Fibroblast of villous mesenchyme (primary cell): Measurements from ENCODE around the gene RASD1. TPM values are rescaled to one million over a fixed set of nuclear protein-coding genes. Genes with fewer than 3 reads are reported as not detected.
"Not testable (repeated sequence)": the region's sequence is repeated elsewhere in the genome, so short reads cannot be mapped to it uniquely, and the experiment has no call there.

Experiments used
- DNase-seq: peaks from one replicate; pipeline ENCODE4 v3.0.0-alpha.2; 2010; ENCODE audit warnings: low read depth
- H3K4me3 ChIP-seq: 2 replicates; pipeline ENCODE4 v1.5.1; 2011; ENCODE audit warnings: low read depth, mild to moderate bottlenecking, low read length
- CTCF ChIP-seq: IDR thresholded peaks from 2 replicates; pipeline ENCODE4 v1.5.1; 2012; ENCODE audit warnings: low read depth, mild to moderate bottlenecking, low read length; ENCODE audit not compliant: insufficient read depth
- total RNA-seq: library from RNA; depleted of rRNA; stranded (reverse); fragments of >200 nt; gene quantifications from 2 replicates; pipeline ENCODE4 v1.2.3, GENCODE V29; 2012

Gene RASD1
- total RNA-seq, 1 donor: 0.86 TPM

GRCh38 chr17:17492571-17492970 is 3.6 kb downstream of the RASD1 start:
- no peak for TF ChIP-seq CTCF
- H3K4me3 ChIP-seq: no peak overlapping the region
- DNase-seq: no peak

- TF ChIP-seq CTCF: no peak
- no peak overlapping the region for H3K4me3 ChIP-seq
- no peak for DNase-seq
These were observed 4.1 kb downstream of the RASD1 start for GRCh38 chr17:17492085-17492484.

- TF ChIP-seq CTCF: no peak
- no peak overlapping the region for H3K4me3 ChIP-seq
- no peak for DNase-seq
These were observed 4.6 kb downstream of the RASD1 start for GRCh38 chr17:17491546-17491988.

GRCh38 chr17:17491031-17491471 is 5.1 kb downstream of the RASD1 start:
- no peak overlapping the region for H3K4me3 ChIP-seq
- no peak for DNase-seq
- no peak for TF ChIP-seq CTCF

GRCh38 chr17:17487998-17488397 is 8.2 kb downstream of the RASD1 start:
- DNase-seq: no peak
- no peak for TF ChIP-seq CTCF
- H3K4me3 ChIP-seq: no peak overlapping the region

- DNase-seq, H3K4me3 ChIP-seq: not testable (repeated sequence)
These were observed 9.8 kb downstream of the RASD1 start for GRCh38 chr17:17486416-17486815.

- DNase-seq: no peak
- H3K4me3 ChIP-seq: no peak overlapping the region
- TF ChIP-seq CTCF: no peak
These were observed 10.8 kb downstream of the RASD1 start for GRCh38 chr17:17485420-17485819.

GRCh38 chr17:17484451-17484899 is 11.7 kb downstream of the RASD1 start:
- no peak for DNase-seq
- no peak for TF ChIP-seq CTCF
- no peak overlapping the region for H3K4me3 ChIP-seq
